DOHH2 (cell line): ENCODE measurements around the gene RAPGEF5.

ENCODE experiments used
- H3F3A ChIP-seq: fragments of 200-600 bp; sonication (generic), shearing (Covaris generic); 2 replicates; pipeline ENCODE4 v1.6.0; 2016; ENCODE audit warnings: antibody characterized with exemption, mild to moderate bottlenecking; ENCODE audit not compliant: control insufficient read depth, insufficient read depth
- H3K27ac ChIP-seq: fragments of 200-600 bp; sonication (generic); 2 replicates; pipeline ENCODE4 v1.5.1; 2014; ENCODE audit warnings: low read depth, mild to moderate bottlenecking, low read length, moderate library complexity
- H3K27me3 ChIP-seq: fragments of 200-600 bp; sonication (generic); 2 replicates; pipeline ENCODE4 v1.6.1; 2014; ENCODE audit warnings: mild to moderate bottlenecking, low read length, mixed read lengths; ENCODE audit not compliant: control insufficient read depth
- H3K36me3 ChIP-seq: fragments of 200-600 bp; sonication (generic); 2 replicates; pipeline ENCODE4 v1.6.1; 2014; ENCODE audit warnings: mild to moderate bottlenecking, low read length, moderate library complexity, mixed read lengths; ENCODE audit not compliant: control insufficient read depth
- H3K4me1 ChIP-seq: fragments of 200-600 bp; sonication (generic); 2 replicates; pipeline ENCODE4 v1.6.1; 2014; ENCODE audit warnings: mild to moderate bottlenecking, low read length, mixed read lengths; ENCODE audit not compliant: control insufficient read depth
- H3K4me2 ChIP-seq: fragments of 200-600 bp; sonication (generic); 2 replicates; pipeline ENCODE4 v1.6.0; 2014; ENCODE audit warnings: mild to moderate bottlenecking, low read length, moderate library complexity
- H3K4me3 ChIP-seq: fragments of 200-600 bp; sonication (generic); 2 replicates; pipeline ENCODE4 v1.5.1; 2014; ENCODE audit warnings: mild to moderate bottlenecking, low read length, mixed read lengths
- H3K79me2 ChIP-seq: fragments of 200-600 bp; sonication (generic); 2 replicates; pipeline ENCODE4 v1.6.1; 2014; ENCODE audit warnings: mild to moderate bottlenecking, low read length, mixed read lengths; ENCODE audit not compliant: control insufficient read depth
- H3K9me2 ChIP-seq: fragments of 200-600 bp; sonication (generic); replicated peaks from 2 replicates; pipeline ENCODE4 v1.6.1; 2014; ENCODE audit warnings: mild to moderate bottlenecking, low read length, mixed read lengths; ENCODE audit not compliant: control insufficient read depth
- H3K9me3 ChIP-seq: fragments of 200-600 bp; sonication (generic); 2 replicates; pipeline ENCODE4 v1.6.1; 2014; ENCODE audit warnings: antibody characterized with exemption, low read length, mixed read lengths; ENCODE audit not compliant: control insufficient read depth, insufficient read depth
- H4K20me1 ChIP-seq: fragments of 200-600 bp; sonication (generic); 2 replicates; pipeline ENCODE4 v1.6.0; 2014; ENCODE audit warnings: low read depth, mild to moderate bottlenecking, antibody characterized with exemption, low read length, moderate library complexity; ENCODE audit not compliant: control insufficient read depth, insufficient read depth
- CTCF ChIP-seq: fragments of 200-600 bp; sonication (generic); IDR thresholded peaks from one replicate; pipeline ENCODE4 v1.5.1; 2014; ENCODE audit warnings: antibody characterized with exemption, mild to moderate bottlenecking, low read depth, low read length; ENCODE audit not compliant: poor library complexity, severe bottlenecking
- EZH2phosphoT487 ChIP-seq: fragments of 200-600 bp; sonication (generic); IDR thresholded peaks from 2 replicates; pipeline ENCODE4 v1.6.1; 2017; ENCODE audit warnings: borderline replicate concordance, mild to moderate bottlenecking, antibody characterized with exemption, low read length, moderate library complexity, mixed read lengths

RAPGEF5 gene, protein sequence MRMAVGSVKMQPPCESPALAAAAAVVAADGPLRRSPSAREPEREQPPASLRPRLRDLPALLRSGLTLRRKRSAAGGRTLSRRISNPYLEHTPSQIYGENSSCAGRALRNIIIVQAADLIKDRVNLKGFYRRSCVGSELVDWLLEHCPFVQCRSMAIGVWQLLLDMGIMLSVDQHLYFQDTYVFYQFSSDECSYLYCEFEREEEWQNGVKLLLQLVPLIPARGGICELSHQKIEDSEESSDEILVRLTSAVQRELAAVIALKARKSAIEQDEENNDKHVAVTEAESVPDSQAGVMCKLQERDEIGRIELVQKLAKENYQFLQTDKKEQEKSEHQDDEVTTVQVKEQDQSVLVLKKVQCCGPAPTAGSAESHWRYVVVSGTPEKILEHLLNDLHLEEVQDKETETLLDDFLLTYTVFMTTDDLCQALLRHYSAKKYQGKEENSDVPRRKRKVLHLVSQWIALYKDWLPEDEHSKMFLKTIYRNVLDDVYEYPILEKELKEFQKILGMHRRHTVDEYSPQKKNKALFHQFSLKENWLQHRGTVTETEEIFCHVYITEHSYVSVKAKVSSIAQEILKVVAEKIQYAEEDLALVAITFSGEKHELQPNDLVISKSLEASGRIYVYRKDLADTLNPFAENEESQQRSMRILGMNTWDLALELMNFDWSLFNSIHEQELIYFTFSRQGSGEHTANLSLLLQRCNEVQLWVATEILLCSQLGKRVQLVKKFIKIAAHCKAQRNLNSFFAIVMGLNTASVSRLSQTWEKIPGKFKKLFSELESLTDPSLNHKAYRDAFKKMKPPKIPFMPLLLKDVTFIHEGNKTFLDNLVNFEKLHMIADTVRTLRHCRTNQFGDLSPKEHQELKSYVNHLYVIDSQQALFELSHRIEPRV

DNA sequence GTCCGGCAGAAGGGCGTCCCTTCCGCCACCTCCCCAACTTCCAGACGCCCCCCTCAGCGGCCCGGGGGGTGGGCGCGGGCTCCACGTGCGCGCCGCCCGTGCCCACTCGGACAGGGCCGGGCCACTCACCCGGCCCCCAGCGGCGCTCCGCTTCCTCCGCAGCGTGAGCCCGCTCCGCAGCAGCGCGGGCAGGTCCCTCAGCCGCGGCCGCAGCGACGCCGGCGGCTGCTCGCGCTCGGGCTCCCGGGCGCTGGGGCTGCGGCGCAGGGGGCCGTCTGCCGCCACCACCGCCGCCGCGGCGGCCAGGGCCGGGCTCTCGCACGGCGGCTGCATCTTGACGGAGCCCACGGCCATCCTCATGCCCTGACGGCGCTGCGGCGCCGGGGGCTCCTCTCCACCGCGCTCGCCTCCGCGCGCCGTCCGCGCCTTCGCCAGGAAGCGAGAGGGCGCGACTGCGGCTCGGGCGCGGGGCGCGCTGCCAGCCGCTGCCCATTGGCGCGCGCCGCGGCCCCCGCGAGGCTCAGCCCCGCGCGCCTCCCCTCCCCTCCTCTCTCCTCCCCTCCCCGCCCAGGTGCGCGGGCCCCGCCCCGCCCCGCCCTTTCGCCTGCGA, at the start of gene RAPGEF5:
TSS of gene RAPGEF5 (minus strand) at position 454 of the 610 bp plus-strand sequence. CDS start at position 360, 94 bp downstream.
- Histone ChIP-seq H3K4me1 (peaks cover 74% of the 10 kb centered on the region), H3K9me3 (peaks cover 10% of the 10 kb centered on the region), H4K20me1 (peaks cover 39% of the 10 kb centered on the region), H3K27me3 (no peaks in the 10 kb centered on the region), H3F3A (peaks cover 18% of the 10 kb centered on the region), H3K27ac (peak within 1 kb of the TSS; percentile 85), H3K4me2 (peak within 1 kb of the TSS; percentile 86), H3K4me3 (peak within 1 kb of the TSS; percentile 92), H3K9me2 (no peaks in the 10 kb centered on the region), H3K36me3 (peaks cover 57% of the 10 kb centered on the region), H3K79me2 (peaks cover 72% of the 10 kb centered on the region)
- TF ChIP-seq CTCF: no peak
- TF ChIP-seq EZH2phosphoT487: no peak

- no peaks in the 10 kb centered on the region; the same call in 1 of the 2 replicates for H3K9me3 ChIP-seq
- peaks cover 88% of the 10 kb centered on the region for H3K4me1 ChIP-seq
- H3K79me2 ChIP-seq: peaks cover 4% of the 10 kb centered on the region; the same call in 1 of the 2 replicates
- H3K9me2 ChIP-seq: no peaks in the 10 kb centered on the region
- no peaks in the 10 kb centered on the region for H3K27me3 ChIP-seq
- H3K27ac ChIP-seq: no peak overlapping the region
- TF ChIP-seq CTCF: no peak
- TF ChIP-seq EZH2phosphoT487: no peak
- no peak overlapping the region for H3K4me2 ChIP-seq
- peaks cover 18% of the 10 kb centered on the region for H3F3A ChIP-seq
- H4K20me1 ChIP-seq: no peaks in the 10 kb centered on the region
- no peak overlapping the region for H3K4me3 ChIP-seq
- H3K36me3 ChIP-seq: peaks cover 18% of the 10 kb centered on the region; the same call in 1 of the 2 replicates
These were observed 49.8 kb upstream of the RAPGEF5 start for GRCh38 chr7:22406715-22407114.

- H3K27ac ChIP-seq: peak overlapping the region; percentile 95
- H3K4me1 ChIP-seq: peaks cover 89% of the 10 kb centered on the region
- no peaks in the 10 kb centered on the region for H3K9me2 ChIP-seq
- H3F3A ChIP-seq: peaks cover 32% of the 10 kb centered on the region
- H3K9me3 ChIP-seq: no peaks in the 10 kb centered on the region; the same call in 1 of the 2 replicates
- peaks cover 4% of the 10 kb centered on the region; the same call in 1 of the 2 replicates for H3K79me2 ChIP-seq
- peak overlapping the region; percentile 48 for H3K4me3 ChIP-seq
- peak overlapping the region; percentile 70 for H3K4me2 ChIP-seq
- no peaks in the 10 kb centered on the region for H3K27me3 ChIP-seq
- H3K36me3 ChIP-seq: peaks cover 21% of the 10 kb centered on the region; the same call in 1 of the 2 replicates
- TF ChIP-seq EZH2phosphoT487 (no peak), CTCF (no peak)
- no peaks in the 10 kb centered on the region for H4K20me1 ChIP-seq
These were observed 47.6 kb upstream of the RAPGEF5 start for GRCh38 chr7:22404421-22405023.
